PC-9 (cell line): Measurements from ENCODE around the gene ZNF93.

ENCODE experiments used
- CTCF ChIP-seq: fragments of 200-600 bp; sonication (generic); conservative IDR thresholded peaks from 2 replicates; pipeline ENCODE4 v1.6.1; 2017; ENCODE audit warnings: mixed run types, antibody characterized with exemption, mild to moderate bottlenecking, moderate library complexity
- EZH2 ChIP-seq: fragments of 200-600 bp; sonication (generic); IDR thresholded peaks from 2 replicates; pipeline ENCODE4 v1.8.0; 2017; ENCODE audit warnings: antibody characterized with exemption, low read depth

DNA sequence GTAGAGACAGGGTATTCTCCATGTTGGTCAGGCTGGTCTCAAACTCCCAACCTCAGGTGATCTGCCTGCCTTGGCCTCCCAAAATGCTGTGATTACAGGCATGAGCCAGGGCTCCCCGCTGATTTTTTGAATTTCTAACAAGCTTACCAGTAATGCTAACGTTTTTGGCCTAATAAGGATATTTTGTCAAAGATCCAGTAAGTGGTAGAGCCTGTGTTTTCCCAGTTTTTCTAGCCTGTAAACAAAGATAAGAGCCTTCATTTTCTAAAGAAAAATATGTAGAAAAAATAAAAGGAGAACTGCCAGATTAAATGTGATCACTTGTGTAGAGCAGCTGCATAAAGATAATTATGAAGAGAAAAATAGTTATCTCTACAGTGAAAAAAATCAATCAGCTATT is 37.7 kb downstream of the ZNF93 start:
- TF ChIP-seq CTCF (no peak), EZH2 (no peak)
